GM19328 (cell line): ENCODE results near the gene TECTA.
"Not testable (repeated sequence)": the region's sequence is repeated elsewhere in the genome, so short reads cannot be mapped to it uniquely, and the experiment has no call there.

Source experiments
- ATAC-seq: cut with Tn5 transposase; IDR thresholded peaks from one replicate; pipeline ENCODE4 v1.9.1; 2021; ENCODE audit warnings: mild to moderate bottlenecking, moderate library complexity; ENCODE audit not compliant: unreplicated experiment

TECTA gene

DNA sequence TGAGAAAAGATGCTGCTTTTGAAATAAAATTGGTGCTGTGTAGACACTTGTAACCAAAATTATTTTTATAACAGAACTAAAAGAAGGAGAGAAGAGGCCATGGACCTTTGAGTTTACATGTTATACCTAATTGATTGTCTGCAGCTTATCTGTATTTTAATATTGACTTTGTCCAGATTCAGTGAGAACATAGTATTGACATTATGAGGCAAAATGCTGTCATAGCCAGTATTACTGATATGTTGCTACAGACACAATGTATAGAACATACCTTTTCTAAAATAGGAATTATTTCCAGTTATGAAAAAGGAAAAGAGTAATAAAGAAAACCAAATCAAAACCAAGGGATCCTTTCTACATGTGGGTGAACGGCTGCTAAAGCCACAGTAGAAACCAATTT is 11.5 kb upstream of the TECTA start:
- ATAC-seq: no peak

DNA sequence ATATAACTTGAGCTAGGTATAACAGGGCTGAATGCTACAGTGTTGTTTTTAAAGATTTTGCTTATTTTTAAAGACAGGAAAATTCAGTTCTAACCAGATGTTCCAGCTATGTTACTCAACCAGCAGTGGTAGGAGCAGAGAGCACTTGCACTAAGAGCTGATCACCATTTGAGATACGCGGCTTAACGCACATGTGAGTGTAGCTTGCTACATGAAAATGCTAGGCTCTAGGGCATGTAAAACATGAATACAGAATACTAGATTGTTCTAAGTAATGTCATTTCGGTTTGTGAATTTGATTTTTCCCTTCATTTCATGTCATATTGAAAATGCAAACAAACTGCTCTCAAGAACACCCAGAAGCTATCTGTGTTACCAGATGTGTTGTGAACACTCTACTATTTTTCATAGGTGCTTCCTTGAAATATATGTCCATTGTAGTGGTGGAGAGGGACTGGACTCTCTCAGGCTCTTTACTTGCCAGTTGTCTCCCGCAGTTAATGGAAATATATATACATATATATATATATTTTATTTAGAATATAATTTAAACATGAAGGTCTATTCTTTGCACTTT is 10.8 kb upstream of the TECTA start:
- ATAC-seq: no peak

GRCh38 chr11:121091492-121092152 is 9.4 kb upstream of the TECTA start:
- no peak for ATAC-seq

DNA sequence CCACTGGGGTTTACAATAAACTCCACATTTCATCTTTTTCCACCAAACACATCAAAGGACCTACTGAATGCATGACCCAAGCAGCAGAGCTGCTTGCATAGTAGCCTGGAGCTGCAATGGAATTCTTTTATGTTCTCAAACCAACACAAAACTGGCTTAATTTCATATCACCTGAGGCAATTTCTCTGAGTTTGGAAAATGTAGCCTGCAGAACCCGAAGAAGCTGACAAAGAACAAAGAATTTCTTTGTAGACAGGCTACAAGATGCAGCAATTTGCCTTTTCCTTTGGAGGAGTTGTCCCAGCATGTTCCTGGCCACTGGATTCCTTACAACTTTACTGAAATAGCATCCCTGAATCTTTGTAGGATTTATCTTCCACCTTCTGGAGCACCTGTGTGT is 5.5 kb upstream of the TECTA start:
- ATAC-seq: no peak

DNA sequence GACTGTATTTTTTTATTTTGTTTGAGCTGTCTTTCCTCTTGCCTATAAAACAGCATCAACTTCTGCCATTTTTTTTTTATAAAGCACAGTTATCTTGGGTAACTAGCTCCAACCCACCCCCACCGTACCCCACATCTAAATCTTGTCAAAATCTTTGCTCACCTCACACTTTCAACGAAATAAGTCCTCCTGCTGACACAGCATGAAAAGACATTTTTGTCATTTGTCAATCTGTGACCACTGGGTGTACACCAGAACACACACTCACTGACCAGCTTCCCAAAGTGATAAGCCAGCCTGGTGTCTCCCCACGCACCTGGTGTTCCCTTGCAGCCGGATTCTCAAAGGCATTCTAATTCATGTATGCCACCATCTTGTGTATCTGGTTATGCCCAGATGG is 1.7 kb upstream of the TECTA start:
- ATAC-seq: no peak

DNA sequence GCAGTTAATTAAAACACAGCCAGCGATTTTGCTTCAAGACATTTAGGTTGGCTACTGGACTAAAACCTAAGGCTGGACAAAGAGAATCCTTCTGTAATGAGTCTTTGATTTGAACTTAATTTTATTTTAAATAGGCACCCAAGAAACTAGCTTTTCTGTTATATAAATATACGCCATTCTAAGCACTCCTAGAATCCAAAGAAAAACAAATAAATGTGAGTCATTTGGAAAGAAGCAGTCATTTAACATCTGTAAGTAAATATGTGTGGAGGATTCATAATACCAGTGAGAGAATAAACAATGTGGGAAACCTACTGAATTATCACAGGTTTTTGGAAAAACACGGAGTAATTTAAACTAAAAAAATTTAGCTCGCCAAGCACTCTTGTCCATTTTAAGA is 1.2 kb upstream of the TECTA start:
- ATAC-seq: no peak

GRCh38 chr11:121104312-121104762 is 3.3 kb downstream of the TECTA start:
- no peak for ATAC-seq

DNA sequence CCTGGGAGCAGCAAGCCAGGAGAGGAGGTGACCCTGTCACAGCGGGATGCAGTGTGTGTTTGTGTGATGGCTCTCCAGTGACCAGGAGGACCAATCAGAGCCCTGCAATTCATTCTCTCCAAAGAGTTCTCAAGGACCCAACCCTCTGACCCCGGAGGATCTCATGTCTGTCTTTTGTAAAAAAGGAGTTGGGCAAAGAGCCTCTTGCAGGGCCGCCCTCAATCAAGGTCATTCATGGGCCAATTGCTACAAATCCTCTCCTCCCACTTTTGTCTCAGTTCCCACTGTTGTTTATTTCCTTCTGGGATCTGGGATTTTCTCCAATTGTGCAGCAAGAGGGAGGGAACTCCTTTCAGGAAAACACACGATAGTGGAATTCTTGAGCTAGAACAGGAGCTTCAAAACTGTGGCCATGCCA is 4.0 kb downstream of the TECTA start:
- no peak for ATAC-seq

- ATAC-seq: no peak
Observed at GRCh38 chr11:121105481-121106195, 4.6 kb downstream of the TECTA start.

DNA sequence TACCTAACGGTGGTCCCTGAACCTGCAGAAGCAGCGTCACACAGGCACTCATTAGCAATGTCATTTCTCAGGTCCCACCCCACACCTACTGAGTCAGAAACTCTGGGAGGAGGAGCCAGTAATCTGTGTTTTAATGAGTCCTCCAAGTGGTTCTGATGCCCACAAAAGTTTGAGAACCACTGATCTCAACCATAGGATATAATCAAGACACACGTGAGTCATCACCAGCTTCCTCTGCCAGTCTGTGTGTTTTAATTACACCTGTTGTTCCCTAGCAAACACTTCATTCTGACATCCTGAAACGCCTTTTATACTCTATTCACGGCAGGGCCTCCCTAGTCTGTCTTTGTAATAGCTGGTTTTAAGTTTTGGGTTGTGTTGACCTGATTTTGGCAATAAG is 5.8 kb downstream of the TECTA start:
- no peak for ATAC-seq

DNA sequence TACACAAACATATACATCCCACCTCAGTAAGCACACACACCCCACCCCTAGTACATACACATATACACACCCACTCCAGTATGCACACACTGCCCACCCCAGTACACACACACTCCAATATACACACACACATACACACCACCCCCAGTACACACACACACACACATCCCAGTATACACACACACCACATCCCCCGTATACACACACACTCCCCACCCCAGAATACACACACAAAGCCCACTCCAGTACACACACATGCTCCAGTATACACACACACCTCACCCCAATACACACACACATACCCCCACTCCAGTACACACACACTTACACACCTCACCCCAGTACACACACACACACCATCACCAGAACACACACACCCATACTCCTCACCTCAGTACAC is 7.4 kb downstream of the TECTA start:
- no peak for ATAC-seq

DNA sequence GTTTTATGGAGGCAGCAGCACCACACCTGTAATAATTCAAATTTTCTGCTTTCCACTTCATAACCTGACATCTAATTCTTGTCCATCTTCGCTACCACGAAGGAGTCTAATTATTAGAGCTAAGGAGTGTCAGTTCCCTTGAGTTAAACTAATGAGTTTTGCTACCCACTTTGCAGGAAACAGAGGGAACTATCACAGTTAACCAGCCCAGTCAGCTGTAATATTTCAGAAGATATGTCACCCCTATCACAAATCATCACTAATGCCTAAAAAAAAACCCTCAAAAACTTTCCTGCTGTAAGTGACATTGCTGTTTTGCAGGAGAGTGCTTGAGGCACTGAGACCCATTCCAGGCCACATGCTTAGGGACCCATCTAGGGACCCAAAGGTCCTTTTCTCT is 8.4 kb downstream of the TECTA start:
- ATAC-seq: no peak

DNA sequence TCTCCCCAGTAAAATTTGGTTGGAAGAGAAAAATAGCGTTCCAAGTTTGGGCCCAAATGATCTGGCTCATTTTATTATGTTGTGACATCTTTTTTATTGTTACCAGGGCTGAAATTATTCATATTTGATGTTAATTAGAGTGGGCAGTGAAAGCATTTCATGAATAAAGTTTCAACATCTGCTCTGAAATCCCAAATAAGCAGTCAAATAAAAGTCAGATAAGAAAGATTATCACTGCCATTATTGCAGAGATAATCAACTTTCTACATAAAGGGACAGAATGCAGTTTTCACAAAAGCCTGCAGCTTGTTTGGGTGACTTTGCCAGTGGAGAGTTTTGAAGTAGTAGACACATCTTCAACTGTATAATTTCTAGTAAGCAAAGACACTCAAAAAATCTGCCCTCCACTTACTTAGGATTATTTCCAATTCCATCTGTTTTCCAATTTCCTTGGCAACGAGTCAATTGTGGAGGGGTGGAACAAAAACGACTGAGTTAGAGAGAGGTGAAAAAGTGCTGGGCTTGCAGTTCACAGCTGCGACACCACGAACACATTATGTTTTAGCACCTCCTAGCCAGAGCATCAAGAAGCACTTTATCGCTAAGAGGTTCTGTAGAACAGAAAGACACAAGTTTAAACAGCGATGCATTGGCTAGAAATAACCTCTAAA is 9.0 kb downstream of the TECTA start:
- ATAC-seq: no peak

GRCh38 chr11:121110871-121111724 is 10.1 kb downstream of the TECTA start:
- no peak for ATAC-seq

DNA sequence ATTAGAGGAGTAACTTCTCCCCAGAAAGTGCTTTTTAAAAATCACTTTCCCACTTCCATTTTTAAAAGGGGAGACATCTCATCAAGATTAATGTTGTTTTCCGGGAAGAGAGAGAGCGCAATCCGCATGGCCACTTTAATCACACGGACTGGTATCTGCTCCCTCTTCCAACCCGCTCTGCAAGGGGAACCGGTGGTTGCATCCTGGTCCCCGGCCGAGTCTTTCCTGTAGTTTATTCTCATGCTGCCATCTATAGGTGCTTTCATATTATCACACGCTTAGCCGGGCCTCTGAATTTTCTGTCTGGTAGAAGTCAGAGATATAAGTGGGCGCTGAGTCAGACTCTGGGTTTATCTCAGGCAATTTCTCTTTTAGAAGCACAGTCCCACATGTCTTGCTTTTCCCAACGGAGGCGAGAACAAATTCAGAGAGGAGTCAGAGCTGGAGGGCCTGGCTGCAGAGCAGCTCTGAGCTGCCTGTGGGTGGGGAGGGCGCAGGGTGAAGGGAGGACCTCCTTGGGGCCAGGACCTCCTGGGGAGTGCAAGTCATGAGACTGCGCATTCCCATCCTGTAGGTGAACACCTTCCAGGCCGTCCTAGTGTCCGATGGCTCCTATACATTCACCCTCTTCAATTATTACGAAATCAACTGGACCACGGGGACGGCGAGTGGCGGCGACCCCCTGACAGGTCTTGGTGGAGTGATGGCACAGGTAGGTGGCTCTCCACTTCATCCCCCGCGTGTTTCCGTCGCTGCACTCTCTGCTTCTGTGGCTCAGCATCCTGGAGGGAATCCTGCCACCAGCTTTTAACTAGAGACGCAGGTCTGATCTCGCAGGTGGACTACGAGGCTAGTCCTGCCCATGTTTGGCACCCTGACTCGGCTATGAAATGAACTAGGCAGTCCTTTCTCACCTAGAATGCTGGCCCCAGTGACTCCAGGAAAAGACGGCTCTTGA is 11.7 kb downstream of the TECTA start:
- ATAC-seq: no peak

DNA sequence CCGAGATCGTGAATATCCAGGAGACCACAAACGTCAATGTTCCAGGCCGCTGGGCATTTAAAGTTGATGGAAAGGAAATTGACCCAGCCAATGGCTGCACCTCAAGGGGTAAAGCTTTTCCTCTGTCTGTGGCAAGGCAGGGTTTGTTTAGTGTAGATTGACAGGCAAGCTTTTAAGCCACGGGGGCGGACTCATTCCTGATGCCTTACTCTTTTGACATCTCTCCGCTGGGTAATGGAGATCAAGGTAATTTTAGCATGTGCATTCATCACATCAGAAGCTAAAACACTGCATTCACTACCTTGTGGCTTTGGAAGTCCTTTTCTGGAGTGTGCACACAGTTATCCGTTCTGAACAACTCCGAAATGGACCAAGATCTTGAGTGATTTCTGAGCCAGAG is 12.6 kb downstream of the TECTA start:
- ATAC-seq: no peak

DNA sequence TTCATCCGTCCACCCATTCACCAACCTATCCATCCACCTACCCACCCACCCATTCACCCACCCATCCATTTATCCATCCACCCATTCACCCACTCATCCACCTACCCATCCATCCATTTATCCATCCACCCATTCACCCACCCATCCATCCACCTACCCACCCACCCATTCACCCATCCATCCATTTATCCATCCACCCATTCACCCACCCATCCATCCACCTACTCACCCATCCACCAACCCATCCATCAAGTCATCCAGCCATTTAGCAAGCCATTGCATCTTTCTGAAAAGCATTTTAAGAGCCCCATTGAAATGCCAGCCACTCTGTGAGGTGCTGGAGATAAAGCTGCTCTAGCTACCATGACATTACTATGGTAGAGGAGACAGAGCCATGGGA is 14.0 kb downstream of the TECTA start:
- not testable (repeated sequence) for ATAC-seq

DNA sequence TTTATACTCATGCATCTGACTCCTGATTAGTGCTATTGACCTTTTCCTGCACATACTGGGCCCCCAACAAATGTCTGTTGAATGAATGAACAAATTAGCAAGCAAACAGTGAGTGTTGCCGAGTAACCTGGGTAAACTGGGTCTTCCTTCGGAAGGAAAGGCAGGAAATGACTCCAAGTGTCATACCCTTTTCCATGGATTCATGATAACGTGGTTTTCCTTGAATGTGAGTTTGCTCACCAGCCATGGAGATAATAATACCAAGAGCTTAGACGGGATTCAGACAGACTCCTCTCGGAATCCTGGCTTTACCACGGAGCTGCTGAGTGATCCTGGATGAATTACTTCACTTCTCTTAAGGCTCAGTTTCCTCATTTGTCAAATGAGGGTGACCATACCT is 16.7 kb downstream of the TECTA start:
- no peak for ATAC-seq

DNA sequence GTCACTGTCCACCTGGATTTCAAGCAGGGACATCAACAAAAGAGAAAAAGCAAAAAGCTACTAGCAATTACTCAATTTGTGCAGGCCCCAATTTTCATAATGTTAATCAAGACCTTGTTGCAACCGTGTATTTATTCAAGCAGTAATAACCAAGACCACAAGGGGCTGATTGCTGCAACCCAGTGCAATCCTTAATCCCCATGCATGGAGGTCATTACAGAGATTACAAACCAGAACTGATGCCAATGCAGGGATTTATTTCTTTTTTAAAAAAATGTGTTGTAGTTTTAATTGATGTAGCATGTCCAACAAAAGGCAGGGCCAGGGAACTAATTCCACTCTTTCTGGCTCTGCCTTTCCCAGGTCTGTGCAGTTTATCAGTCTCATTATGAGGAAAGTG is 18.4 kb downstream of the TECTA start:
- ATAC-seq: no peak

DNA sequence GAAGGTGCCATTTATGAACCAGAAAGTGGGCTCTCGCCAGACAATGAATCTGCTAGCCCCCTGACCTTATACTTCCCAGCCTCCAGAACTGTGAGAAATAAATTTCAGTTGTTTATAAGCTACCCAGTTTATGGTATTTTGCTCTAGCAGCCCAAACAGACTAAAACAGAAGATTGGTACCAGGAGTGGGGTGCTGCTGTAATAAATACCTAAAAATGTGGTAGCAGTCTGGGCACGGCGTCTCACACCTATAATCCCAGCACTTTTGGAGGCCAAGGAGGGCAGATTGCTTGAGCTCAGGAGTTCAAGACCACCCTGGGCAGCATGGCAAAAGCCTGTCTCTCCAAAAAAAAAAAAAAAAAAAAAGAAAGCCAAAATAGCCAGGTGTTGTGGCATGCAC is 21.3 kb downstream of the TECTA start:
- no peak for ATAC-seq
